ENCODE data around the gene IL25.
"Not testable (repeated sequence)": the region's sequence is repeated elsewhere in the genome, so short reads cannot be mapped to it uniquely, and the experiment has no call there.

The IL25 gene

GRCh38 chr14:23372509-23372908 is at the start of gene IL25:
TSS of gene IL25 (plus strand) at chr14:23372809.
- in situ Hi-C loops (cut with MboI; ENCODE audit: low sequenced_read_pairs) = no loop called here

- in situ Hi-C loops (cut with MboI; ENCODE audit: low sequenced_read_pairs) = no loop called here
Measured at GRCh38 chr14:23323838-23324454, 48.7 kb upstream of the IL25 start.

GRCh38 chr14:23324455-23324846 is 48.2 kb upstream of the IL25 start:
- in situ Hi-C loops (cut with MboI; ENCODE audit: low sequenced_read_pairs) = no loop called here

GRCh38 chr14:23324993-23325392 is 47.6 kb upstream of the IL25 start:
- in situ Hi-C loops (cut with MboI; ENCODE audit: low sequenced_read_pairs) = no loop called here

GRCh38 chr14:23325746-23326145 is 46.9 kb upstream of the IL25 start:
- in situ Hi-C loops (cut with MboI; ENCODE audit: low sequenced_read_pairs) = not testable (repeated sequence)

- in situ Hi-C loops (cut with MboI; ENCODE audit: low sequenced_read_pairs) = no loop called here
Measured at GRCh38 chr14:23326491-23327332, 45.9 kb upstream of the IL25 start.

- in situ Hi-C loops (cut with MboI; ENCODE audit: low sequenced_read_pairs) = no loop called here
Measured at GRCh38 chr14:23327947-23328744, 44.5 kb upstream of the IL25 start.

- in situ Hi-C loops (cut with MboI; ENCODE audit: low sequenced_read_pairs) = no loop called here
Measured at GRCh38 chr14:23335623-23336022, 37.0 kb upstream of the IL25 start.

- in situ Hi-C loops (cut with MboI; ENCODE audit: low sequenced_read_pairs) = no loop called here
Measured at GRCh38 chr14:23339506-23340268, 32.9 kb upstream of the IL25 start.

GRCh38 chr14:23344481-23344880 is 28.1 kb upstream of the IL25 start:
- in situ Hi-C loops (cut with MboI; ENCODE audit: low sequenced_read_pairs) = no loop called here

- in situ Hi-C loops (cut with MboI; ENCODE audit: low sequenced_read_pairs) = no loop called here
Measured at GRCh38 chr14:23345987-23346692, 26.5 kb upstream of the IL25 start.

- in situ Hi-C loops (cut with MboI; ENCODE audit: low sequenced_read_pairs) = no loop called here
Measured at GRCh38 chr14:23346693-23347405, 25.8 kb upstream of the IL25 start.

- in situ Hi-C loops (cut with MboI; ENCODE audit: low sequenced_read_pairs) = no loop called here
Measured at GRCh38 chr14:23347406-23348296, 25.0 kb upstream of the IL25 start.

GRCh38 chr14:23348297-23348655 is 24.3 kb upstream of the IL25 start:
- in situ Hi-C loops (cut with MboI; ENCODE audit: low sequenced_read_pairs) = no loop called here

- in situ Hi-C loops (cut with MboI; ENCODE audit: low sequenced_read_pairs) = no loop called here
Measured at GRCh38 chr14:23349156-23349845, 23.3 kb upstream of the IL25 start.

GRCh38 chr14:23351681-23352505 is 20.7 kb upstream of the IL25 start:
- in situ Hi-C loops (cut with MboI; ENCODE audit: low sequenced_read_pairs) = no loop called here

All from HL-60/S4 treated with phorbol 12-myristate 13-acetate at 8.2 ng/mL for 4 days and 3 days (cell line).